Activated CD4-positive, alpha-beta T cell treated with anti-CD3 and anti-CD28 coated beads for 1 hour (primary cell): Measurements from ENCODE around the gene WHAMM.
A peak's percentile ranks its signal among the peaks of the same experiment; 100 is the strongest.
"Not testable (repeated sequence)": the region's sequence is repeated elsewhere in the genome, so short reads cannot be mapped to it uniquely, and the experiment has no call there.

Source experiments
- DNase-seq: peaks from one replicate; pipeline ENCODE4 v3.0.0-alpha.2; 2020

The WHAMM gene

DNA sequence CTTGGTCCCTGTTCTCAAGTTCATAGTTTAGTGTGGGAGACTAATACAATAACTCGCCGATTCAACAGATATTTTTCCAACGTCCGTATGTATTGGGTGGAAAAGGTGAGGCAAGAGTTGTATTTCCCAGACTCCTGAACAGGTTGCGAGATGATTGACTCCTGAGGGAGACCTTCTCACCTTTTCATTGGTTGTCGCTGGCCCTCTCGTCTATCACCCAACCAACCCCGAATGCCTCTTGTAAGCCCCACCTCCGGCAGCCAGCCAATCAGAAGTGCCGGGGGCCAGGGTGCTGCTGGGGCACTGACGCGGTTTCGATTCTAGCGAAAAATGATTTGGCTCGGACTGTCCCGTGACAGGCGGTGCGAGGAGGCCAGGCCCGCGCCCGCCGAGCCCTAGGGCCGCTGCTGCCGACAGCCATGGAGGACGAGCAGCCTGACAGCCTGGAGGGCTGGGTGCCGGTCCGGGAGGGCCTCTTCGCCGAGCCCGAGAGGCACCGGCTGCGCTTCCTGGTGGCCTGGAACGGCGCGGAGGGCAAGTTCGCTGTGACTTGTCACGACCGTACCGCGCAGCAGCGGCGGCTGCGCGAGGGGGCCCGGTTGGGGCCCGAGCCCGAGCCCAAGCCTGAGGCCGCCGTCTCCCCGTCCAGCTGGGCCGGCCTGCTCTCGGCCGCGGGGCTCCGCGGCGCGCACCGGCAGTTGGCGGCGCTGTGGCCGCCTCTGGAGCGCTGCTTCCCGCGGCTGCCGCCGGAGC lies at the start of gene WHAMM:
TSS of gene WHAMM (plus strand) at position 321 of the 753 bp plus-strand sequence. CDS start at position 420, 99 bp downstream.
- DNase-seq: peak; percentile 89

GRCh38 chr15:82763361-82764116 lies 45.9 kb upstream of the WHAMM start:
- no peak for DNase-seq

- DNase-seq: no peak
These were observed 45.3 kb upstream of the WHAMM start for GRCh38 chr15:82764117-82764490.

GRCh38 chr15:82764740-82765139 lies 44.7 kb upstream of the WHAMM start:
- no peak for DNase-seq

GRCh38 chr15:82766201-82766600 lies 43.2 kb upstream of the WHAMM start:
- not testable (repeated sequence) for DNase-seq

- DNase-seq: no peak
These were observed 42.1 kb upstream of the WHAMM start for GRCh38 chr15:82767163-82767829.

- DNase-seq: no peak
These were observed 40.9 kb upstream of the WHAMM start for GRCh38 chr15:82768414-82769054.

DNA sequence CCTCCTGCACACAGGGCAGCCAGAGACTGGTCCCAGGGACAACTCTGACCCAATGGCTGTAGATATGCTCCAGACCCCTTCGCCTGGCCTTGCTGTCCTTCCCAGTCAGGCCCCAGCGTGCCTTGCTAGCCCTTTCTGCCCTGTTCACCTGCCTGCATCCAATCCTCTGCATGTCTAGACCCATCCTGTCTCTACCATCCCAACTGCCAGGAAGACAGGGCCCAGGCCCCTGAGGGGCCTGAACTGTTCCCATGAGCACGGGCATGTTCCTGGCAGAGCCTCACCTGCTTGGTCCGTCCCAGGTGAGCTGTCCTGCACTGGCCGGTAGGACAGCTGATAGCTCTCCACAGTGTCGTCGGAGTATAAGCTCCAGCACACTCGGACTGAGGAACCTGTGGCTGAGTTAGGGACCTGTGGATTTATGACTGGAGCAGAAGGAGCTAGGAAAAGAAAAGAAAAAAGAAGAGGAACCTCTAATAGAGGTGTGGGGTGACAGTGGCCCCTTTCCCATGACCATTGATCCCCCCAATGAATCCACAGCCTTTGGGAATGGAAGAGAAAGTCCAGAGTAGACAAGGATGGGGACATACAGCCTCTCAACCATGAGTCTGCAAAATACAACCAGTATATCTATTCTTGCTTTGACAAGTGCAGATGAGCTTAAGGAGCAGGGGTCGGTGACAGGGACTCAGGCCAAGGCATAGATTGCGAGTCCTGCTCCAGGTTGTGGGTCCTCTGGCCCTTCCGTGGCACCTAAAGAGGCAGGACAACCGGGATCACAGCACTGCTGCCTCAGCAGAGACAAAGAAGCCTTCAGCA lies 37.4 kb upstream of the WHAMM start:
- no peak for DNase-seq

DNA sequence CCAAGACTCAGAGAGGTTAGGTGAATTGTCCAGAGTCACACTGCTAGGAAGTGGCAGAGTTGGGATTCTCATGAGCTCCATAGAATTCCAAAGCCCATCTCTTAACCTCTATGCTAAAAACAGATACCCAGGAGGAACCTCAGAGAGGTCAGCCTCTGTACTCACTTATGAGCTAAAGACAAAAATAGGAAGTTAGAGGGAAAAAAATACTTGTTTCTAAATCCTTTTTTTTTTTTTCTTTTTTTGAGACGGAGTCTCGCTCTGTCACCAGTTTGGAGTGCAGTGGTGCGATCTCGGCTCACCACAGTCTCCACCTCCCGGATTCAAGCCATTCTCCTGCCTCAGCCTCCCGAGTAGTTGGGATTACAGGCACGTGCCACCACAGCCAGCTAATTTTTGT lies 34.9 kb upstream of the WHAMM start:
- DNase-seq: no peak

GRCh38 chr15:82778755-82779154 lies 30.7 kb upstream of the WHAMM start:
- DNase-seq: no peak

DNA sequence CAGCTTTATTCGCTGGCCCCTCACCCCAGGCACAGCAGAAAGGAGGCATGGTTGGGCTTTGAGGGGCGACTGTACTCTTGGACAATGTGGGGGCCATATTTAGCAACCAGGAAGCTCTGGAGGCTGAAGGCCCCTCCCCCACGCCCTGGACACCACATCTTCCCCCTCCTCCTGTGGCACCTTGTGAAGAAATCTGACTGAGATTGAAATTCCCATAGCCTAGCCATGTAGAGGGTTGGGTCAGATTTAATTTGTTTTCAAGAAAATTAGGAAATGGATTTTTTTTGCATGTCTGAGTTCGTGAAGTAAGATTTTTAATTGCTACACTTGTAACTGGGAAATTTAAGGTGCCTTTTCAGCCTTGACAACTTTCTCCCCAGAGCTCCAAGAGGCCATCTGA lies 28.1 kb upstream of the WHAMM start:
- no peak for DNase-seq

- DNase-seq: no peak
These were observed 20.9 kb upstream of the WHAMM start for GRCh38 chr15:82788496-82788895.

GRCh38 chr15:82789491-82789890 lies 19.9 kb upstream of the WHAMM start:
- no peak for DNase-seq

- DNase-seq: no peak
These were observed 19.1 kb upstream of the WHAMM start for GRCh38 chr15:82790321-82790720.

GRCh38 chr15:82792068-82792467 lies 17.4 kb upstream of the WHAMM start:
- no peak for DNase-seq

GRCh38 chr15:82793737-82794136 lies 15.7 kb upstream of the WHAMM start:
- no peak for DNase-seq

DNA sequence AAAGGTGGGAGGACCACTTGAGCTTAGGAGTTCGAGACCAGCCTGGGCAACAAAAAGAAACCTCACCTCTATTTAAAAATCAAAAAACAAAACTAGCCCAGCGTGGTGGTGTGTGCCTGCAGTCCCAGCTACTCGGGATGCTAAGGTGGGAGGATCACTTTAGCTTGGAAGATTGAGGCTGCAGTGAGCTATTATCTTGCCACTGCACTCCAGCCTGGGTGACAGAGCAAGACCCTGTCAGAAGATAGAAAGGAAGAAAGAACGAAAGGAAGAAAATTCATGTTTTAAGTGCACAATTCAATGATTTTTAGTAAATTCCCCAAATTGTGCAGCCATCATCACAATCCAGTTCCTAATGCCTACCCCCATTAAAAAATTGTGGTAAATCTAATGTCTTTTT lies 11.3 kb upstream of the WHAMM start:
- DNase-seq: no peak

- no peak for DNase-seq
These were observed 10.8 kb upstream of the WHAMM start for GRCh38 chr15:82798531-82799166.

DNA sequence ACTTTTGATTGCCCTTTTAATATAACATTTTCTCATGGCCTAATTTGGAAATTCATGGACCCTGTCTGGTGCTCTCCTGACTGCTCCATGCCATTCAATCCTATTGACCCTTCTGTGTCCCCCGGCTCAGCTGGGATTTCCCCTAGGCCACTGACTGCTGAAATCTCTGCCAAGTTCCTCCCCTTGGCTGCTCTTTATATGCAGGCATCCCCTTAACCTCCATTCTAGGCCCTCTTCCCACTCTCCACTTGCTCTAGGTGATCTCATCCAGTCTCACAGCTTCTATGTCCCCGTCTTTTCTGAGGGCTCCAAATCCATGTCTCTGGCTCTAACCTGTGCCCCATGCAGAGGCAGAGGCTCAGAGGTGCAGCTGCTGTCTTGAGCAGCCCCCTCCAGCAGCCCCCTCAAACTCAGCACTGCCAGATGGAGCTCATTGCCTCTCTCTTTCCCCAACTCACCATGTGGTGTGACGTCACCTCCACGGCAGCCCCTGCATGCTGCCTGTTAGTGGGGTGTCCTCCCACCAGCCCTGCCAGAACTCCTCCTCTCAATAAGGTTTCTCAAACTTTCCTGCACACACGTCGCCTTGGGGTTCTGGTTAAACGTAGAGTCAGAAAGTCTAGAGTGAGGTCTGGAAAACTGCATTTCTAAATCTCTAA lies 10.1 kb upstream of the WHAMM start:
- DNase-seq: no peak

DNA sequence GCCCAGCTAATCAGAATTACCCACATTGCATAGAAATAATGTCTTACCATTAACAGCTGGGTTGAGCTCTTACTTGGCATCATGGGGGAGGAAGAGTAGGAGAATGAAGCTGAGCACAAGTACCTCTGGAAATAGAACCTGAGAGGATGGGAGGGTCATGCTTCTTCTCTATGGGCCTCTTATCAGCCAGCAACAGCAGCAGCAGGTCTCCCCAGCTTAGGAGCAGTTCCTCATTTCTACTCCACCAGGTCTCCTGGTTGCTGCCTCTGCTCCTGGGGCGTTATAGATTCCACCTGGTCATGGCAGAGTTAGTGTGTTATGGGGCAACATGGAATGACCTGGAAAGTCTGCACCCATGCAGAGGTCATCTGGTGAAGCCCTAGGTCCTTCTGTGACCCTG lies 6.9 kb upstream of the WHAMM start:
- no peak for DNase-seq

GRCh38 chr15:82803793-82804574 lies 5.4 kb upstream of the WHAMM start:
- DNase-seq: no peak
